ENCODE results near the gene IL1RL2.

Gene IL1RL2

GRCh38 chr2:102278720-102279390 is 92.0 kb downstream of the IL1RL2 start:
- no peaks in the 10 kb centered on the region for H3K27me3 Mint-ChIP-seq (ENCODE audit: low read depth)
- no peak for TF ChIP-seq CTCF (IDR thresholded peaks at IDR 0.05; ENCODE audit: unreplicated experiment in 3 of 3)

GRCh38 chr2:102279391-102279735 is 92.5 kb downstream of the IL1RL2 start:
- TF ChIP-seq CTCF (IDR thresholded peaks at IDR 0.05; ENCODE audit: unreplicated experiment in 3 of 3) = no peak
- Mint-ChIP-seq H3K36me3 (ENCODE audit: low read depth) (no peaks in the 10 kb centered on the region), H3K27ac (no peak overlapping the region), H3K4me1 (peaks cover 9% of the 10 kb centered on the region), H3K4me3 (no peak overlapping the region), H3K27me3 (ENCODE audit: low read depth) (no peaks in the 10 kb centered on the region), H3K9me3 (no peaks in the 10 kb centered on the region)

More at GRCh38 chr2:102278720-102279390, 92.0 kb downstream of the IL1RL2 start:
- H3K9me3 Mint-ChIP-seq = no peaks in the 10 kb centered on the region
- no peak overlapping the region for H3K27ac Mint-ChIP-seq
- no peaks in the 10 kb centered on the region for H3K36me3 Mint-ChIP-seq (ENCODE audit: low read depth)
- H3K4me1 Mint-ChIP-seq = peaks cover 9% of the 10 kb centered on the region
- no peak overlapping the region for H3K4me3 Mint-ChIP-seq

- H3K9me3 Mint-ChIP-seq = no peaks in the 10 kb centered on the region
- H3K4me1 Mint-ChIP-seq = peaks cover 9% of the 10 kb centered on the region
- no peak for TF ChIP-seq CTCF (IDR thresholded peaks at IDR 0.05; ENCODE audit: unreplicated experiment in 3 of 3)
- no peaks in the 10 kb centered on the region for H3K36me3 Mint-ChIP-seq (ENCODE audit: low read depth)
- no peak overlapping the region for H3K4me3 Mint-ChIP-seq
- H3K27me3 Mint-ChIP-seq (ENCODE audit: low read depth) = no peaks in the 10 kb centered on the region
- no peak overlapping the region for H3K27ac Mint-ChIP-seq
Observed at GRCh38 chr2:102282678-102283091, 95.9 kb downstream of the IL1RL2 start.

GRCh38 chr2:102283996-102284395 is 97.2 kb downstream of the IL1RL2 start:
- Mint-ChIP-seq H3K4me3 (no peak overlapping the region), H3K9me3 (no peaks in the 10 kb centered on the region), H3K4me1 (peaks cover 3% of the 10 kb centered on the region), H3K27ac (no peak overlapping the region), H3K27me3 (ENCODE audit: low read depth) (no peaks in the 10 kb centered on the region), H3K36me3 (ENCODE audit: low read depth) (no peaks in the 10 kb centered on the region)
- TF ChIP-seq CTCF (IDR thresholded peaks at IDR 0.05; ENCODE audit: unreplicated experiment in 3 of 3) = no peak

- H3K27me3 Mint-ChIP-seq (ENCODE audit: low read depth) = no peaks in the 10 kb centered on the region
- no peak overlapping the region for H3K27ac Mint-ChIP-seq
- no peaks in the 10 kb centered on the region for H3K4me1 Mint-ChIP-seq
- no peak for TF ChIP-seq CTCF (IDR thresholded peaks at IDR 0.05; ENCODE audit: unreplicated experiment in 3 of 3)
- no peaks in the 10 kb centered on the region for H3K9me3 Mint-ChIP-seq
- no peaks in the 10 kb centered on the region for H3K36me3 Mint-ChIP-seq (ENCODE audit: low read depth)
- H3K4me3 Mint-ChIP-seq = no peak overlapping the region
Observed at GRCh38 chr2:102284611-102285010, 97.8 kb downstream of the IL1RL2 start.

- TF ChIP-seq CTCF (IDR thresholded peaks at IDR 0.05; ENCODE audit: unreplicated experiment in 3 of 3) = no peak
- H3K27ac Mint-ChIP-seq = no peak overlapping the region
- no peaks in the 10 kb centered on the region for H3K36me3 Mint-ChIP-seq (ENCODE audit: low read depth)
- H3K4me3 Mint-ChIP-seq = no peak overlapping the region
- no peaks in the 10 kb centered on the region for H3K9me3 Mint-ChIP-seq
- H3K4me1 Mint-ChIP-seq = no peaks in the 10 kb centered on the region
- H3K27me3 Mint-ChIP-seq (ENCODE audit: low read depth) = no peaks in the 10 kb centered on the region
Observed at GRCh38 chr2:102285368-102285767, 98.5 kb downstream of the IL1RL2 start.

Data from nephron (organoid).